ENCODE data around the gene HYI. TPM values are rescaled to one million over a fixed set of nuclear protein-coding genes. Genes with fewer than 3 reads are reported as not detected.

HYI gene
- total RNA-seq, 1 experiment from 2014 or later, result 43.5 TPM

GRCh38 chr1:43495204-43495603, 41.5 kb upstream of the HYI start:
- ChIA-PET CTCF (no interaction called here), POLR2A (ENCODE audit: unreplicated experiment) (interaction anchor here (0.6 to 0.7 kb wide), 2 partner anchors 127 to 354 kb away, joined by 3 to 4 read pairs; no protein-coding TSS in a partner anchor)
- H3K27ac ChIP-seq, result no peak overlapping the region
- H4K20me1 ChIP-seq (ENCODE audit: insufficient read depth), result no peaks in the 10 kb centered on the region
- peaks cover 4% of the 10 kb centered on the region; the same call in 1 of the 2 replicates for H3K9me2 ChIP-seq (ENCODE audit: insufficient read depth)
- H3K79me2 ChIP-seq (ENCODE audit: low read depth), result no peaks in the 10 kb centered on the region
- intact Hi-C loops (cut with micrococcal nuclease; ENCODE audit: unreplicated experiment), result loop anchor here (2.0 kb wide), 1 partner anchor 18 kb away; no protein-coding TSS in a partner anchor
- H3K4me3 ChIP-seq, result no peak overlapping the region
- H2AFZ ChIP-seq, result no peak overlapping the region
- no peaks in the 10 kb centered on the region for H3K36me3 ChIP-seq (ENCODE audit: low read depth)
- H3K9me3 ChIP-seq (ENCODE audit: insufficient read depth, low read depth), result peaks cover 7% of the 10 kb centered on the region; the same call in 1 of the 2 replicates
- H3K4me2 ChIP-seq, result no peak overlapping the region
- BruUV-seq (replicated peaks), result no TSS peak
- DNase-seq, result no peak
- H3K27me3 ChIP-seq (ENCODE audit: insufficient read depth, low read depth), result no peaks in the 10 kb centered on the region
- 0 out of 2 replicates have a peak, but pooled peaks cover 8% of the 10 kb centered on the region for H3K4me1 ChIP-seq (replicated peaks; ENCODE audit: insufficient read depth)
- TF ChIP-seq CTCF (conservative IDR thresholded peaks at IDR 0.05) (no peak), EZH2 (IDR thresholded peaks at IDR 0.05; ENCODE audit: low read depth) (no peak)
- 0 out of 2 replicates have a peak, but pooled peaks cover under 1% of the 10 kb centered on the region for H3F3A ChIP-seq (ENCODE audit: insufficient read depth, low read depth)

GRCh38 chr1:43493661-43494450, 40.1 kb upstream of the HYI start:
- ChIA-PET CTCF (no interaction called here), POLR2A (ENCODE audit: unreplicated experiment) (interaction anchor here (0.6 kb wide), 1 partner anchor 9 kb away, joined by 9 read pairs; no protein-coding TSS in a partner anchor)
- Histone ChIP-seq H3K4me3 (no peak overlapping the region), H3K27ac (no peak overlapping the region), H3K4me1 (replicated peaks; ENCODE audit: insufficient read depth) (0 out of 2 replicates have a peak, but pooled peaks cover 8% of the 10 kb centered on the region), H4K20me1 (ENCODE audit: insufficient read depth) (no peaks in the 10 kb centered on the region), H3K9me2 (ENCODE audit: insufficient read depth) (peaks cover 4% of the 10 kb centered on the region; the same call in 1 of the 2 replicates), H3K9me3 (ENCODE audit: insufficient read depth, low read depth) (peaks cover 7% of the 10 kb centered on the region; the same call in 1 of the 2 replicates), H3K27me3 (ENCODE audit: insufficient read depth, low read depth) (no peaks in the 10 kb centered on the region), H2AFZ (no peak overlapping the region), H3F3A (ENCODE audit: insufficient read depth, low read depth) (no peaks in the 10 kb centered on the region), H3K36me3 (ENCODE audit: low read depth) (no peaks in the 10 kb centered on the region), H3K4me2 (no peak overlapping the region), H3K79me2 (ENCODE audit: low read depth) (no peaks in the 10 kb centered on the region)
- intact Hi-C loops (cut with micrococcal nuclease; ENCODE audit: unreplicated experiment), result loop anchor here (2.0 kb wide), 1 partner anchor 19 kb away; no protein-coding TSS in a partner anchor
- BruUV-seq (replicated peaks), result no TSS peak
- TF ChIP-seq EZH2 (IDR thresholded peaks at IDR 0.05; ENCODE audit: low read depth) (no peak), CTCF (conservative IDR thresholded peaks at IDR 0.05) (no peak)
- no peak for DNase-seq

DNA sequence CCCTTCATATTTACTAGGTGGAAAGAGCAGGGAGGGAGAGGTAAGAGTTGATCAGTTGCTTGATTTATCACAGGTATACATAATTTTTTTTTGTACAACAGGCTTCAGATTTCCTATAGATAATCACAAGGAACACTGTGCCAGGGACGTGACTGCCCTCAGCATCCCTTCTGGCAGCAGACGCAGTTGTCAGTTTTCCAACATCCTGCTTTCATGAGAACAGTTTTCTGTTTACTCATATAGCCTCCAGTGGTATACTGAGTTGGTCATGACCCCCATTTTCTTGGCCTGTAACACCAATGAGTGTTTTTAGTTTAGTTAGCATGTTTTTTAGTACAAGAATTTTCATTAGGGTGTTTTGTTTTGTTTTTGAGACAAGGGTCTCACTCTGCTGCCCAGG, 39.1 kb upstream of the HYI start:
- peaks cover 4% of the 10 kb centered on the region; the same call in 1 of the 2 replicates for H3K9me2 ChIP-seq (ENCODE audit: insufficient read depth)
- no peak for DNase-seq
- H3F3A ChIP-seq (ENCODE audit: insufficient read depth, low read depth), result no peaks in the 10 kb centered on the region
- no peak overlapping the region for H3K27ac ChIP-seq
- H3K4me2 ChIP-seq, result no peak overlapping the region
- intact Hi-C loops (cut with micrococcal nuclease; ENCODE audit: unreplicated experiment), result no loop called here
- H4K20me1 ChIP-seq (ENCODE audit: insufficient read depth), result no peaks in the 10 kb centered on the region
- no peaks in the 10 kb centered on the region for H3K27me3 ChIP-seq (ENCODE audit: insufficient read depth, low read depth)
- POLR2A ChIA-PET (ENCODE audit: unreplicated experiment), result no interaction called here
- no peak overlapping the region for H3K4me3 ChIP-seq
- no peak overlapping the region for H2AFZ ChIP-seq
- BruUV-seq (replicated peaks), result no TSS peak
- H3K79me2 ChIP-seq (ENCODE audit: low read depth), result no peaks in the 10 kb centered on the region
- peaks cover 9% of the 10 kb centered on the region; the same call in 1 of the 2 replicates for H3K9me3 ChIP-seq (ENCODE audit: insufficient read depth, low read depth)
- no peaks in the 10 kb centered on the region for H3K36me3 ChIP-seq (ENCODE audit: low read depth)
- CTCF ChIA-PET, result no interaction called here
- no peak for TF ChIP-seq EZH2 (IDR thresholded peaks at IDR 0.05; ENCODE audit: low read depth)
- TF ChIP-seq CTCF (conservative IDR thresholded peaks at IDR 0.05), result no peak
- 0 out of 2 replicates have a peak, but pooled peaks cover 8% of the 10 kb centered on the region for H3K4me1 ChIP-seq (replicated peaks; ENCODE audit: insufficient read depth)

Measured in PC-9 (cell line).